ENCODE measurements around the gene PPP2R2C. TPM values are rescaled to one million over a fixed set of nuclear protein-coding genes. Genes with fewer than 3 reads are reported as not detected.

The PPP2R2C gene
- total RNA-seq (2022; extraction: Qiagen RNA extraction; ENCODE audit: low read depth): 28.1 to 37.9 TPM (median 35.6 TPM) in 5 replicates

DNA sequence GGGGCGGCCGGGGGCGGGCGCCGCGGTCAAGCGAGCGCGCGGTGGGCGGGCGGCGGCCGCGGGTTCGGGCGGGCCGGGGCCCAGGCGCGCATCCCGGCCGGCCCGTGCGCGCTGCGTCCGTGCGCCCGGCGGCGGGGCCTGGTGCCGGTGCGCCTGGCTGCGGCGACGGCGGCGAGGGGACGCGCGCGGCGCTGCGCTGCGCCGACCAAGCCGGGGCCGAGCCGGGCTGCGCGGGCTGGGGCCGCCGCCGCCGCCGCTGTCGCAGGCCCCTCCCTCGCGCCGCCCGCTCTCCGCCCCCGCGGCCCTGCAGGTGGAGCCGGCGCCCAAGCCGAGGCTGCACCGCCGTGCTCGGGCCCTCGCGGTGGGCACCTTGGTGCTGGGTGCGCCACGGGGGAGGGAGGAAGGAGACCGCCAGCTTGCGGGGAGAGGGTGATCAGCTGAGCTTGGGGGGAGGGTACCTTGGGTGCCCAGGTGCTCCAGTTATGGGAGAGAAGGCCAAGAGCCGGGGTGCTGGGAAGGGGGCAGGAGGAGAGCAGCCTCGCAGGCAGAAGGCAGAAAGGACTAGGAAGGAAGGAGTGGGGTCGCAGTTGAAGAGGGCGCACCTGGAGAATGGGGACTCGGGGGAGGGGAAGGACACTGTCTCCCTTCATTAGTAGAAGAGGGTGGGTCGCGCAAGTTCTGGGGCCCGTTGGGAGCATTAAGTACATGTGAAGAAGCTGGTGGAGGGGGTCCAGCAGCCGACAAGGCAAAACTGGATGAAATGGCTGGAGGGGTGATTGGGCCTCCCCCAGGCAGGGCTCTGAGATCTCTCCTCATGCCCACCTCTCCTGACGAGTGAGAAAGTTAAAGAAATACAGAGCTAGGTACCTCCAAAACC is at the start of gene PPP2R2C:
Gene PPP2R2C, minus strand, starts transcription at position 228 of the 877 bp plus-strand sequence. CDS start 385 bp downstream, outside the sequence.

Other genes with a start within 250 kb of the PPP2R2C start
- 12.5 to 18.5 TPM (median 16.3 TPM) in 5 replicates for gene WFS1, start 202.8 kb downstream of the PPP2R2C start, total RNA-seq (2022; extraction: Qiagen RNA extraction; ENCODE audit: low read depth)
- 8.1 to 11.9 TPM (median 9.5 TPM) in 5 replicates for gene MAN2B2, start 102.6 kb upstream of the PPP2R2C start, total RNA-seq (2022; extraction: Qiagen RNA extraction; ENCODE audit: low read depth)
- 229 to 278 TPM (median 247 TPM) in 5 replicates for gene MRFAP1, start 168.1 kb upstream of the PPP2R2C start, total RNA-seq (2022; extraction: Qiagen RNA extraction; ENCODE audit: low read depth)
- 27.5 to 78.2 TPM (median 64.1 TPM) in 5 replicates for gene S100P, start 221.3 kb upstream of the PPP2R2C start, total RNA-seq (2022; extraction: Qiagen RNA extraction; ENCODE audit: low read depth)
- 27.9 to 38.9 TPM (median 34.3 TPM) in 5 replicates for gene MRFAP1L1, start 237.3 kb upstream of the PPP2R2C start, total RNA-seq (2022; extraction: Qiagen RNA extraction; ENCODE audit: low read depth)
- gene BLOC1S4, start 243.6 kb upstream of the PPP2R2C start, total RNA-seq (2022; extraction: Qiagen RNA extraction; ENCODE audit: low read depth): 13.0 to 17.8 TPM (median 16.7 TPM) in 5 replicates

Measured in A549 treated with RU486 at 1 μM for 4 hours (cell line).